PC-3 (cell line): ENCODE measurements around the gene ATG4D. TPM values are rescaled to one million over a fixed set of nuclear protein-coding genes. Genes with fewer than 3 reads are reported as not detected.

ENCODE experiments used
- ATAC-seq: fragments of 200-7000 bp; cut with Tn5 transposase; 2 replicates; pipeline ENCODE4 v1.9.1; 2020; ENCODE audit warnings: mild to moderate bottlenecking, moderate library complexity
- BruUV-seq: library from RNA; stranded (reverse); fragments of 400-500 nt; replicated peaks from 2 replicates; lab custom pipeline; 2021; lab: Mats Ljungman, UMichigan
- CTCF ChIA-PET: fragments of 300-600 bp; sonication (Branson Sonifier 250); formaldehyde crosslinking; loops from one replicate; lab custom pipeline; 2022; ENCODE audit warnings: antibody characterized with exemption; lab: Charles Lee
- POLR2A ChIA-PET: fragments of 300-600 bp; sonication (Branson Sonifier 250); formaldehyde crosslinking; loops from one replicate; lab custom pipeline; 2022; ENCODE audit warnings: antibody characterized with exemption; ENCODE audit not compliant: unreplicated experiment; lab: Charles Lee
- DNase-seq: peaks from one replicate; pipeline ENCODE4 v3.0.0-alpha.2; 2015
- H2AFZ ChIP-seq: fragments of 300-600 bp; sonication (generic); 2 replicates; pipeline ENCODE4 v1.6.0; 2016; ENCODE audit warnings: antibody characterized with exemption, low read length
- H3F3A ChIP-seq: fragments of 300-600 bp; sonication (generic); one replicate; pipeline ENCODE4 v1.6.0; 2017; ENCODE audit warnings: antibody characterized with exemption, low read length, control low read depth, mild to moderate bottlenecking; ENCODE audit not compliant: unreplicated experiment
- H3K27ac ChIP-seq: fragments of 300-600 bp; sonication (generic); 2 replicates; pipeline ENCODE4 v1.5.1; 2016; ENCODE audit warnings: mild to moderate bottlenecking, low read length
- H3K27me3 ChIP-seq: fragments of 300-600 bp; sonication (generic); 2 replicates; pipeline ENCODE4 v1.6.1; 2016; ENCODE audit warnings: low read length, mixed read lengths
- H3K36me3 ChIP-seq: fragments of 300-600 bp; sonication (generic); 2 replicates; pipeline ENCODE4 v1.6.1; 2016; ENCODE audit warnings: low read depth, mixed run types, low read length, mixed read lengths
- H3K4me1 ChIP-seq: fragments of 300-600 bp; sonication (generic); 2 replicates; pipeline ENCODE4 v1.5.1; 2016; ENCODE audit warnings: low read length; ENCODE audit not compliant: insufficient read depth
- H3K4me2 ChIP-seq: fragments of 300-600 bp; sonication (generic); 2 replicates; pipeline ENCODE4 v1.6.0; 2016; ENCODE audit warnings: low read length
- H3K4me3 ChIP-seq: fragments of 300-600 bp; sonication (generic); 2 replicates; pipeline ENCODE4 v1.5.1; 2016; ENCODE audit warnings: mild to moderate bottlenecking, low read length, mixed read lengths
- H3K79me2 ChIP-seq: fragments of 300-600 bp; sonication (generic); 2 replicates; pipeline ENCODE4 v1.6.1; 2017; ENCODE audit warnings: low read length, mixed read lengths
- H3K9ac ChIP-seq: fragments of 300-600 bp; sonication (generic); 2 replicates; pipeline ENCODE4 v1.6.0; 2016; ENCODE audit warnings: mild to moderate bottlenecking, low read length
- H3K9me2 ChIP-seq: fragments of 300-600 bp; sonication (generic); replicated peaks from 2 replicates; pipeline ENCODE4 v1.6.1; 2016; ENCODE audit warnings: mixed run types, low read length, mixed read lengths
- H3K9me3 ChIP-seq: fragments of 300-600 bp; sonication (generic); 2 replicates; pipeline ENCODE4 v1.6.1; 2016; ENCODE audit warnings: low read length, mixed read lengths
- H4K20me1 ChIP-seq: fragments of 300-600 bp; sonication (generic); 2 replicates; pipeline ENCODE4 v1.6.1; 2016; ENCODE audit warnings: low read length, mixed read lengths
- CTCF ChIP-seq: fragments of 300-600 bp; sonication (generic); conservative IDR thresholded peaks from 2 replicates; pipeline ENCODE4 v1.5.1; 2017; ENCODE audit warnings: antibody characterized with exemption, low read depth, mild to moderate bottlenecking, low read length
- EZH2 ChIP-seq: fragments of 300-600 bp; sonication (generic); IDR thresholded peaks from one replicate; pipeline ENCODE4 v1.6.1; 2017; ENCODE audit warnings: antibody characterized with exemption, mild to moderate bottlenecking, low read length; ENCODE audit not compliant: unreplicated experiment
- EZH2phosphoT487 ChIP-seq: fragments of 300-600 bp; sonication (generic); IDR thresholded peaks from 2 replicates; pipeline ENCODE4 v1.6.1; 2018; ENCODE audit warnings: mild to moderate bottlenecking, antibody characterized with exemption, low read length, borderline replicate concordance
- intact Hi-C: fragments of 100-400 bp; cut with micrococcal nuclease; formaldehyde crosslinking; loops from 2 replicates; pipeline ENCODE4 v1.9.0; 2023
- total RNA-seq: library from RNA; depleted of rRNA; stranded (reverse); fragments of >200 nt; gene quantifications from 2 replicates; pipeline ENCODE4 v1.2.3, GENCODE V29; 2014

ATG4D gene
- total RNA-seq, 1 experiment from 2014 or later = 65.9 TPM

GRCh38 chr19:10562609-10563008, 18.9 kb downstream of the ATG4D start:
- Histone ChIP-seq H3F3A (no peaks in the 10 kb centered on the region), H3K79me2 (peaks cover 22% of the 10 kb centered on the region), H3K4me3 (no peak overlapping the region), H3K4me1 (peaks cover 17% of the 10 kb centered on the region), H3K27ac (no peak overlapping the region), H3K9me3 (no peaks in the 10 kb centered on the region), H3K27me3 (no peaks in the 10 kb centered on the region), H3K9ac (no peak overlapping the region), H3K9me2 (no peaks in the 10 kb centered on the region), H3K4me2 (no peak overlapping the region), H4K20me1 (no peaks in the 10 kb centered on the region), H3K36me3 (peaks cover 27% of the 10 kb centered on the region), H2AFZ (no peak overlapping the region)
- no peak for TF ChIP-seq EZH2phosphoT487
- TF ChIP-seq CTCF = no peak
- TF ChIP-seq EZH2 = no peak
- ChIA-PET CTCF (no interaction called here), POLR2A (no interaction called here)
- TSS peak; percentile 6 for BruUV-seq
- intact Hi-C loops = no loop called here
- DNase-seq = no peak
- no peak for ATAC-seq

- Histone ChIP-seq H3K27me3 (no peaks in the 10 kb centered on the region), H4K20me1 (no peaks in the 10 kb centered on the region), H3K4me2 (peak overlapping the region; percentile 85), H3K4me3 (peak overlapping the region; percentile 79), H3F3A (no peaks in the 10 kb centered on the region), H3K9me2 (no peaks in the 10 kb centered on the region), H2AFZ (peak overlapping the region; percentile 70), H3K36me3 (peaks cover 11% of the 10 kb centered on the region; the same call in 1 of the 2 replicates), H3K9ac (peak overlapping the region; percentile 91), H3K9me3 (no peaks in the 10 kb centered on the region), H3K4me1 (peaks cover 32% of the 10 kb centered on the region), H3K79me2 (peaks cover 29% of the 10 kb centered on the region), H3K27ac (peak overlapping the region; percentile 15; the same call in 1 of the 2 replicates)
- no peak for TF ChIP-seq EZH2
- TF ChIP-seq CTCF = peak; percentile 56
- peak; percentile 2; the same call in 1 of the 2 replicates for ATAC-seq
- intact Hi-C loops = no loop called here
- POLR2A ChIA-PET = no interaction called here
- CTCF ChIA-PET = interaction anchor here (0.5 kb wide), 1 partner anchor 104 kb away, joined by 5 read pairs; no protein-coding TSS in a partner anchor
- DNase-seq = peak; percentile 35
- no TSS peak for BruUV-seq
Observed at GRCh38 chr19:10565028-10565566, 21.4 kb downstream of the ATG4D start.
